ENCODE data around the gene ZNF358. TPM values are rescaled to one million over a fixed set of nuclear protein-coding genes. Genes with fewer than 3 reads are reported as not detected.

Gene ZNF358
- total RNA-seq, 1 donor from 2014 or later = 41.1 TPM

- Histone ChIP-seq H2AFZ (ENCODE audit: low read depth, low read length) (no peak overlapping the region), H3K79me2 (ENCODE audit: insufficient read depth, low read length) (no peaks in the 10 kb centered on the region), H3K27me3 (ENCODE audit: insufficient read depth, low read length) (no peaks in the 10 kb centered on the region), H3K4me3 (ENCODE audit: insufficient read depth, low read depth, low read length) (no peak overlapping the region), H4K20me1 (ENCODE audit: insufficient read depth, low read length) (no peaks in the 10 kb centered on the region), H3K9ac (ENCODE audit: low read length) (no peak overlapping the region), H3K27ac (ENCODE audit: low read depth, low read length) (no peak overlapping the region), H3K4me1 (ENCODE audit: insufficient read depth, low read length) (peaks cover 9% of the 10 kb centered on the region), H3K9me3 (ENCODE audit: insufficient read depth, low read depth, low read length) (no peaks in the 10 kb centered on the region), H3K36me3 (ENCODE audit: insufficient read depth, low read length) (no peaks in the 10 kb centered on the region), H3K4me2 (ENCODE audit: low read length) (peak overlapping the region; percentile 16)
- TF ChIP-seq EZH2 (IDR thresholded peaks at IDR 0.05; ENCODE audit: insufficient read depth, low read length) = no peak
- TF ChIP-seq CTCF (IDR thresholded peaks at IDR 0.05; ENCODE audit: insufficient read depth, low read depth, low read length) = no peak
- Mint-ChIP-seq H3K4me3 (ENCODE audit: unreplicated experiment) (no peak overlapping the region), H3K9me3 (ENCODE audit: unreplicated experiment) (no peaks in the 10 kb centered on the region), H3K27me3 (ENCODE audit: low read depth, unreplicated experiment) (no peaks in the 10 kb centered on the region), H3K36me3 (ENCODE audit: low read depth, unreplicated experiment) (no peaks in the 10 kb centered on the region), H3K27ac (ENCODE audit: unreplicated experiment) (no peak overlapping the region), H3K4me1 (ENCODE audit: low read depth, unreplicated experiment) (peaks cover 6% of the 10 kb centered on the region)
- DNase-seq (ENCODE audit: low read depth) (no peak), FAIRE-seq (no peak)
Measured at GRCh38 chr19:7478843-7479227, 37.1 kb upstream of the ZNF358 start.

- TF ChIP-seq EZH2 (IDR thresholded peaks at IDR 0.05; ENCODE audit: insufficient read depth, low read length) = no peak
- no peak for TF ChIP-seq CTCF (IDR thresholded peaks at IDR 0.05; ENCODE audit: insufficient read depth, low read depth, low read length)
- H3K9me3 ChIP-seq (ENCODE audit: insufficient read depth, low read depth, low read length) = no peaks in the 10 kb centered on the region
- no peaks in the 10 kb centered on the region for H4K20me1 ChIP-seq (ENCODE audit: insufficient read depth, low read length)
- H3K27me3 ChIP-seq (ENCODE audit: insufficient read depth, low read length) = no peaks in the 10 kb centered on the region
- H3K4me1 Mint-ChIP-seq (ENCODE audit: low read depth, unreplicated experiment) = peaks cover 6% of the 10 kb centered on the region
- H3K27me3 Mint-ChIP-seq (ENCODE audit: low read depth, unreplicated experiment) = no peaks in the 10 kb centered on the region
- FAIRE-seq (no peak), DNase-seq (ENCODE audit: low read depth) (no peak)
- H3K4me2 ChIP-seq (ENCODE audit: low read length) = no peak overlapping the region
- peaks cover 9% of the 10 kb centered on the region for H3K4me1 ChIP-seq (ENCODE audit: insufficient read depth, low read length)
- no peak overlapping the region for H3K4me3 Mint-ChIP-seq (ENCODE audit: unreplicated experiment)
- H2AFZ ChIP-seq (ENCODE audit: low read depth, low read length) = no peak overlapping the region
- H3K9ac ChIP-seq (ENCODE audit: low read length) = no peak overlapping the region
- no peaks in the 10 kb centered on the region for H3K36me3 Mint-ChIP-seq (ENCODE audit: low read depth, unreplicated experiment)
- no peak overlapping the region for H3K27ac ChIP-seq (ENCODE audit: low read depth, low read length)
- no peaks in the 10 kb centered on the region for H3K36me3 ChIP-seq (ENCODE audit: insufficient read depth, low read length)
- H3K79me2 ChIP-seq (ENCODE audit: insufficient read depth, low read length) = no peaks in the 10 kb centered on the region
- H3K9me3 Mint-ChIP-seq (ENCODE audit: unreplicated experiment) = peaks cover 2% of the 10 kb centered on the region
- peak overlapping the region; percentile 90 for H3K27ac Mint-ChIP-seq (ENCODE audit: unreplicated experiment)
- no peak overlapping the region for H3K4me3 ChIP-seq (ENCODE audit: insufficient read depth, low read depth, low read length)
Measured at GRCh38 chr19:7480222-7480969, 35.5 kb upstream of the ZNF358 start.

GRCh38 chr19:7480970-7481255 is 35.0 kb upstream of the ZNF358 start:
- FAIRE-seq = no peak
- H3K4me3 Mint-ChIP-seq (ENCODE audit: unreplicated experiment) = no peak overlapping the region

More at GRCh38 chr19:7480970-7481255, 35.0 kb upstream of the ZNF358 start:
- H2AFZ ChIP-seq (ENCODE audit: low read depth, low read length) = no peak overlapping the region
- H3K27me3 ChIP-seq (ENCODE audit: insufficient read depth, low read length) = no peaks in the 10 kb centered on the region
- H3K27ac ChIP-seq (ENCODE audit: low read depth, low read length) = no peak overlapping the region
- H3K9me3 Mint-ChIP-seq (ENCODE audit: unreplicated experiment) = peaks cover 2% of the 10 kb centered on the region
- H3K4me3 ChIP-seq (ENCODE audit: insufficient read depth, low read depth, low read length) = no peak overlapping the region
- H4K20me1 ChIP-seq (ENCODE audit: insufficient read depth, low read length) = no peaks in the 10 kb centered on the region
- no peak overlapping the region for H3K4me2 ChIP-seq (ENCODE audit: low read length)
- H3K9ac ChIP-seq (ENCODE audit: low read length) = no peak overlapping the region
- peak overlapping the region; percentile 7 for H3K27ac Mint-ChIP-seq (ENCODE audit: unreplicated experiment)
- no peak for TF ChIP-seq CTCF (IDR thresholded peaks at IDR 0.05; ENCODE audit: insufficient read depth, low read depth, low read length)
- TF ChIP-seq EZH2 (IDR thresholded peaks at IDR 0.05; ENCODE audit: insufficient read depth, low read length) = no peak
- no peaks in the 10 kb centered on the region for H3K27me3 Mint-ChIP-seq (ENCODE audit: low read depth, unreplicated experiment)
- H3K36me3 ChIP-seq (ENCODE audit: insufficient read depth, low read length) = no peaks in the 10 kb centered on the region
- no peak for DNase-seq (ENCODE audit: low read depth)
- H3K36me3 Mint-ChIP-seq (ENCODE audit: low read depth, unreplicated experiment) = no peaks in the 10 kb centered on the region
- H3K4me1 ChIP-seq (ENCODE audit: insufficient read depth, low read length) = peaks cover 9% of the 10 kb centered on the region
- peaks cover 6% of the 10 kb centered on the region for H3K4me1 Mint-ChIP-seq (ENCODE audit: low read depth, unreplicated experiment)
- H3K79me2 ChIP-seq (ENCODE audit: insufficient read depth, low read length) = no peaks in the 10 kb centered on the region
- no peaks in the 10 kb centered on the region for H3K9me3 ChIP-seq (ENCODE audit: insufficient read depth, low read depth, low read length)
